Suprapubic skin (tissue), 3 donors: ENCODE measurements around the gene PRPSAP1.

Experiments used
- POLR2AphosphoS5 ChIP-seq, 3 donors: sonication (generic); formaldehyde crosslinking; IDR thresholded peaks; one replicate each; pipeline ENCODE4 v1.6.1; 2017; ENCODE audit warnings: antibody characterized with exemption in 3 of 3
- TF ChIP-seq, protein P1 (sequence below), 2 donors: fragments of 200-600 bp in 1 of 2; fragments of 450-650 bp in 1 of 2; sonication (generic) in 1 of 2; IDR thresholded peaks; one replicate each; pipeline ENCODE4 v1.5.1; 2016 to 2019; ENCODE audit warnings: antibody characterized with exemption in 2 of 2, mild to moderate bottlenecking in 1 of 2, moderate library complexity in 1 of 2

DNA sequence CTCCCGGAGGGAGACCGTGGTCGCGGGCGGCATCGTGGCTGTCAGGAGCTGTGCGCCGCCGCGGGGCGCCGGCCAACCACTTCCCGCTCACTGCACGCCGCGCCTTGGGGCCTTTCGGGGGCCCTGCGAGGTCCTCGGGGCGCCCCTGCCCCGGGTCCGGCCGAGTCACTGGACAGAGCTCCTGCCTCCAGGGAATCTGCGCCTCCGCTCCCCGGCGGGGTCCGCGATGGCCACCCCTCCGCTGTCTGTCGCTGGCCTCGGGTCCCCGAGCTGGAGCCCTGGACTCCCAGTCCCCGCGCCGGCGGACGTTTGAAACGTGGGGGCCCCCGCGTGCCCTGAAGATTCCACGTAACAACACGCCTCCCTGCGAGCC is 45.8 kb downstream of the PRPSAP1 start, which contains the start of gene QRICH2:
- TF ChIP-seq, protein P1, sequence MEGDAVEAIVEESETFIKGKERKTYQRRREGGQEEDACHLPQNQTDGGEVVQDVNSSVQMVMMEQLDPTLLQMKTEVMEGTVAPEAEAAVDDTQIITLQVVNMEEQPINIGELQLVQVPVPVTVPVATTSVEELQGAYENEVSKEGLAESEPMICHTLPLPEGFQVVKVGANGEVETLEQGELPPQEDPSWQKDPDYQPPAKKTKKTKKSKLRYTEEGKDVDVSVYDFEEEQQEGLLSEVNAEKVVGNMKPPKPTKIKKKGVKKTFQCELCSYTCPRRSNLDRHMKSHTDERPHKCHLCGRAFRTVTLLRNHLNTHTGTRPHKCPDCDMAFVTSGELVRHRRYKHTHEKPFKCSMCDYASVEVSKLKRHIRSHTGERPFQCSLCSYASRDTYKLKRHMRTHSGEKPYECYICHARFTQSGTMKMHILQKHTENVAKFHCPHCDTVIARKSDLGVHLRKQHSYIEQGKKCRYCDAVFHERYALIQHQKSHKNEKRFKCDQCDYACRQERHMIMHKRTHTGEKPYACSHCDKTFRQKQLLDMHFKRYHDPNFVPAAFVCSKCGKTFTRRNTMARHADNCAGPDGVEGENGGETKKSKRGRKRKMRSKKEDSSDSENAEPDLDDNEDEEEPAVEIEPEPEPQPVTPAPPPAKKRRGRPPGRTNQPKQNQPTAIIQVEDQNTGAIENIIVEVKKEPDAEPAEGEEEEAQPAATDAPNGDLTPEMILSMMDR (IDR thresholded peaks at IDR 0.05): no peak
- no peak for TF ChIP-seq POLR2AphosphoS5 (IDR thresholded peaks at IDR 0.05)
